Astrocyte (in vitro differentiated cells and primary cell): Measurements from ENCODE around the gene ZNF280C.

Experiments
- CTCF ChIP-seq: IDR thresholded peaks from 2 replicates; pipeline ENCODE4 v1.5.1; 2011; ENCODE audit warnings: low read depth, mild to moderate bottlenecking, inconsistent platforms, low read length, moderate library complexity; ENCODE audit not compliant: insufficient read depth
- EZH2 ChIP-seq: IDR thresholded peaks from 2 replicates; pipeline ENCODE4 v1.6.1; 2012; ENCODE audit warnings: mild to moderate bottlenecking, low read length, inconsistent platforms; ENCODE audit not compliant: insufficient read depth

DNA sequence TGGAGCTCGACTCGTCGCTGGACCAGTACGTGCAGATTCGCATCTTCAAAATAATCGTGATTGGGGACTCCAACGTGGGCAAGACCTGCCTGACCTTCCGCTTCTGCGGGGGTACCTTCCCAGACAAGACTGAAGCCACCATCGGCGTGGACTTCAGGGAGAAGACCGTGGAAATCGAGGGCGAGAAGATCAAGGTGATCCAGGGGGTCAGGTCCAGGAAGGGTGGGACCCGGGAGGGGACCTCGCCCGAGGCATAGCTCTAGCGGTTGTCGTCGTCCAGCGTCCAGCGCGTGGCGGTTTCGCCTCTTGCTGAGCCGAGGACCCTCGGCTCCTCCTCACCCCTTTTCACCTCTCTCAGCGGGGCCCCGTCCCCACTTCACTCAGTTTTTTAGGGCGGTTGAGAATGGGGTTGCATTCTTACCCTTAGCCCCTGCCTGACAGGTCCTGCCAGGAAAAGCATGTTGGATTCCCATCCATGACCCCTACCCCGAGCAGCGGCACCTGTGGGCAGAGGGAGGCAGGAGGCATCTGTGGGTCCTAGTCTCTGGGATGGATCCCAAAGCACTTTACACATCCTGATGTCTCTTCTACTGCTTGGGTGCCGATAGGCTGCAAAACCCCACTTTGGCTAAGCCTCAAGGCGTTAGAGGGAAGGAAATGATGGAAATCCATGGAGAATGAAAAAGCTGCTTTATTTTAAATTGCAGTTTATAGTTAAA lies 96.4 kb downstream of the ZNF280C start:
- TF ChIP-seq CTCF (no peak), EZH2 (no peak)
